Ascending aorta (tissue), 2 donors: ENCODE results near the gene GLOD4. TPM values are rescaled to one million over a fixed set of nuclear protein-coding genes. Genes with fewer than 3 reads are reported as not detected.
"Not testable (repeated sequence)": the region's sequence is repeated elsewhere in the genome, so short reads cannot be mapped to it uniquely, and the experiment has no call there.

Experiments used
- DNase-seq, 2 donors: peaks; one replicate each; pipeline ENCODE4 v3.0.0-alpha.2; 2019; ENCODE audit warnings: low spot score in 2 of 2
- H3K27ac ChIP-seq, 2 donors: fragments of 200-600 bp; sonication (generic); one replicate each; pipeline ENCODE4 v1.5.1; 2016 to 2017; ENCODE audit warnings: mild to moderate bottlenecking in 1 of 2
- H3K27me3 ChIP-seq: fragments of 200-600 bp; sonication (generic); one replicate; pipeline ENCODE4 v1.5.1; 2017
- H3K36me3 ChIP-seq, 2 donors: fragments of 200-600 bp; sonication (generic); one replicate each; pipeline ENCODE4 v1.5.1; 2016
- H3K4me1 ChIP-seq, 2 donors: fragments of 200-600 bp; sonication (generic); one replicate each; pipeline ENCODE4 v1.5.1; 2016 to 2017; ENCODE audit warnings: mild to moderate bottlenecking in 1 of 2
- H3K4me3 ChIP-seq, 2 donors: fragments of 200-600 bp; sonication (generic); one replicate each; pipeline ENCODE4 v1.5.1; 2016 to 2017; ENCODE audit warnings: mild to moderate bottlenecking in 1 of 2
- H3K9me3 ChIP-seq, 2 donors: fragments of 200-600 bp; sonication (generic); one replicate each; pipeline ENCODE4 v1.5.1; 2016
- intact Hi-C: fragments of 100-400 bp; cut with DNase I; formaldehyde crosslinking; loops from one replicate; pipeline ENCODE4 v1.15.1; 2023
- total RNA-seq: library from RNA; depleted of rRNA; stranded (reverse); fragments of >200 nt; gene quantifications from one replicate; pipeline ENCODE4 v1.1.0, GENCODE V29; 2016
- TF ChIP-seq, protein P1 (sequence below), 3 experiments: fragments of 200-600 bp in 2 of 3; fragments of 450-650 bp in 1 of 3; sonication (generic) in 2 of 3; IDR thresholded peaks; one replicate each; pipeline ENCODE4 v1.5.1; 2016 to 2019; ENCODE audit warnings: antibody characterized with exemption in 3 of 3, mild to moderate bottlenecking in 1 of 3, moderate library complexity in 1 of 3

Gene GLOD4
- total RNA-seq, 1 donor from 2014 or later, result 148 TPM

DNA sequence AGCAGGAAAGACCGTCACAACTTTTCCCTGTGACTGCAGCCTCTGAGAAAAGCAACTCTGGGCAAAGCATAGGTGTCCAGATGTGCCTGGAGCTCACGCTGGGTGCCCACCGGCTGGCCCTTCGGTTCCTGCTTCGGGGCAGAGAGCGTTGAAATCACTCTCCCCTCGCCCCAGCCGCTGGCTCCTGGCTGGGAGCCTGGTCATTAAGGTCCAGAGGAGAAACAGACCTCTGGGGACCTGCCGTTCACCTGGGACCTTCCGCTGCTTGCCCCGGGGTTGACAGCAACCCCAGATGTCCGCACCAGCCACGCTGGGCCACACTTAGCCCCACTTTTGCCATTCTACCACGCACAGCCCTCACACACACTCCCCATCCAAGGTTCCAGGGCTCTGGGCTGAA lies 13.2 kb upstream of the GLOD4 start:
- Histone ChIP-seq H3K27ac (peak overlapping the region; percentile 8 to 35), H3K4me3 (peak overlapping the region in 1 of 2 donors; percentile 52)
- intact Hi-C loops, result loop anchor here (5.0 kb wide), 1 partner anchor 262 kb away; no protein-coding TSS in a partner anchor

DNA sequence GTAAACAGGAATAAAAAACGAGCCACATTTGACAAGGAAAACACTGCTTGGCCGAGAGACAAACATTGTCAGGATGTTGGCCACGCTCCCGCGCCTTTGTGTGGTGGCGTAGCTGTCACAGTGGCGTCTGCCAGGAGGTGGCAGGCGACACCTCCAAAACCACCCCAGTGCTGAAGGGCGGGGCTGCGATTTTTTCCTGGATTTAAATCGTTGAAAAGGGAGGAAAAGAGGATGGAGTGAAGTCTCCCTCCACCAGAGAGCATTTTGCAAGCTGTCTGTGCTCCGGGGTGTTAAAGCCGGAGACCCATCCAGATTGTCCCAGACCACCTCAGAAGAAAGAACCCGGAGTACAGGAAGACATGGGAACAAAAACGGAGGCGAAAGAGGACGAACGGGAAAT lies 12.8 kb upstream of the GLOD4 start:
- peak overlapping the region in 1 of 2 donors; percentile 35 for H3K27ac ChIP-seq
- peak overlapping the region in 1 of 2 donors; percentile 52 for H3K4me3 ChIP-seq
- peaks cover 0 to 7% of the 10 kb centered on the region in 2 donors for H3K4me1 ChIP-seq
- TF ChIP-seq, protein P1, sequence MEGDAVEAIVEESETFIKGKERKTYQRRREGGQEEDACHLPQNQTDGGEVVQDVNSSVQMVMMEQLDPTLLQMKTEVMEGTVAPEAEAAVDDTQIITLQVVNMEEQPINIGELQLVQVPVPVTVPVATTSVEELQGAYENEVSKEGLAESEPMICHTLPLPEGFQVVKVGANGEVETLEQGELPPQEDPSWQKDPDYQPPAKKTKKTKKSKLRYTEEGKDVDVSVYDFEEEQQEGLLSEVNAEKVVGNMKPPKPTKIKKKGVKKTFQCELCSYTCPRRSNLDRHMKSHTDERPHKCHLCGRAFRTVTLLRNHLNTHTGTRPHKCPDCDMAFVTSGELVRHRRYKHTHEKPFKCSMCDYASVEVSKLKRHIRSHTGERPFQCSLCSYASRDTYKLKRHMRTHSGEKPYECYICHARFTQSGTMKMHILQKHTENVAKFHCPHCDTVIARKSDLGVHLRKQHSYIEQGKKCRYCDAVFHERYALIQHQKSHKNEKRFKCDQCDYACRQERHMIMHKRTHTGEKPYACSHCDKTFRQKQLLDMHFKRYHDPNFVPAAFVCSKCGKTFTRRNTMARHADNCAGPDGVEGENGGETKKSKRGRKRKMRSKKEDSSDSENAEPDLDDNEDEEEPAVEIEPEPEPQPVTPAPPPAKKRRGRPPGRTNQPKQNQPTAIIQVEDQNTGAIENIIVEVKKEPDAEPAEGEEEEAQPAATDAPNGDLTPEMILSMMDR (IDR thresholded peaks at IDR 0.05), result peak; percentile 74 to 92 (median 85)
- H3K36me3 ChIP-seq, result peaks cover 6 to 18% of the 10 kb centered on the region in 2 donors
- DNase-seq, result peak in 1 of 2 donors; percentile 88
- H3K27me3 ChIP-seq, result no peaks in the 10 kb centered on the region
- no peaks in the 10 kb centered on the region for H3K9me3 ChIP-seq
- intact Hi-C loops, result loop anchor here (1.0 to 5.0 kb wide), 3 partner anchors 186 to 262 kb away; partner anchors contain the start of gene TIMM22

More for the DNA sequence above, 13.2 kb upstream of the GLOD4 start:
- H3K36me3 ChIP-seq, result peaks cover 6 to 14% of the 10 kb centered on the region in 2 donors
- TF ChIP-seq, protein P1 (IDR thresholded peaks at IDR 0.05), result no peak
- peaks cover 0 to 7% of the 10 kb centered on the region in 2 donors for H3K4me1 ChIP-seq
- H3K27me3 ChIP-seq, result no peaks in the 10 kb centered on the region
- DNase-seq, result no peak
- no peaks in the 10 kb centered on the region for H3K9me3 ChIP-seq

DNA sequence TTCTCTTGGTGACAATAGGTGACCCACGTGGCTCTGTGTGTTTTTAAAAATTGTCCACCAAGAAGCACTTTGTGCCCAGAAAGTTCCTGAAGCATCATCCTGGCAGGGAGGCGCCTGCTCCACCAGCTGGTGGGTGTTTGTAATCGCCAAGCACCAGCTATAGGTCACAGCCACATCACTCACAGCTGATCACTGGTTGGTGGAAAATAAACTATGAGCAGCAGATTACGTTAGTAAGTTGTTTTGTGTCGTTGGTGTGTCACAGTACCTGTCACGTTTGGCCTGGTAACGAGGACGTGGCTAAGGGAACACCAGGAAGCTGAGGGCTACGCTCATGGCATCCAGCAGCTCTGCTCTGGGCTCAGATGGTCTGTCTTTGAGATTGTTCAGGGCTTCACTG lies 10.2 kb upstream of the GLOD4 start:
- intact Hi-C loops, result loop anchor here (5.0 kb wide), 1 partner anchor 205 kb away; the partner anchor contains the start of gene TIMM22
- peaks cover 14 to 31% of the 10 kb centered on the region in 2 donors for H3K36me3 ChIP-seq
- no peak overlapping the region for H3K4me3 ChIP-seq
- H3K27me3 ChIP-seq, result no peaks in the 10 kb centered on the region
- H3K27ac ChIP-seq, result no peak overlapping the region
- H3K9me3 ChIP-seq, result no peaks in the 10 kb centered on the region
- DNase-seq, result no peak
- TF ChIP-seq, protein P1 (IDR thresholded peaks at IDR 0.05), result no peak
- H3K4me1 ChIP-seq, result peaks cover 0 to 7% of the 10 kb centered on the region in 2 donors

DNA sequence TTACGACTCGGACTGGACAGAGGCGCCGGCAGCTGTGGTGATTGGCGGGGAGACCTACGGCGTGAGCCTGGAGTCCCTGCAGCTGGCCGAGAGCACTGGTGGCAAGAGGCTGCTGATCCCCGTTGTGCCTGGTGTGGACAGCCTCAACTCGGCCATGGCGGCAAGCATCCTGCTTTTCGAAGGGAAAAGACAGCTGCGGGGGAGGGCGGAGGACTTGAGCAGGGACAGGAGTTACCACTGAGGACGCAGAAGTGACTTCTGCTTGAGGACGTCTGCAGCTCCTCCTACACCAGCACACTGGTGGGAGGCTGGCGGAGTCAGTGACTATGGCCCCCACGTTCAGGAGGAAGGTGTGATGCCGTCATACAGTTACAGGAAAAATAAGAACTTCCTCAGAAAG lies 9.7 kb upstream of the GLOD4 start:
- H3K4me1 ChIP-seq, result peaks cover 0 to 7% of the 10 kb centered on the region in 2 donors
- no peak for DNase-seq
- TF ChIP-seq, protein P1 (IDR thresholded peaks at IDR 0.05), result no peak
- H3K36me3 ChIP-seq, result peaks cover 14 to 31% of the 10 kb centered on the region in 2 donors
- intact Hi-C loops, result loop anchor here (5.0 kb wide), 1 partner anchor 205 kb away; the partner anchor contains the start of gene TIMM22
- H3K4me3 ChIP-seq, result no peak overlapping the region
- no peak overlapping the region for H3K27ac ChIP-seq
- no peaks in the 10 kb centered on the region for H3K27me3 ChIP-seq
- no peaks in the 10 kb centered on the region for H3K9me3 ChIP-seq

DNA sequence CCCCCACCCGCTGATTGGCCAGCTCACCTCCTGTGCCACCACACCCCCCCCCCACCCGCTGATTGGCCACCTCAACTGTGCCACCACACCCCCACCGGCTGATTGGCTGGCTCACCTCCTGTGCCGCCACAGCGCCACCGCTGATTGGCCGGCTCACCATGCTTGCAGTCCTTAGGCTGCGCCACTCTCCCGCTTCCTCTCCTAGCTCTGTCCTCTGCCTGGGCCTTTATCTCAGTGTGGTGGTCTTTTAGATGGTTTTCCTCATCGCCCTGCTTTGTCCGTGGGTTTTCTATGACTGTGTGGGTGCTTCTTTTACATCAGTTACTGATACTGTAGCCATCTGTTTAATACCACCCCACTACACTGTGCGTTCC lies 8.8 kb upstream of the GLOD4 start:
- not testable (repeated sequence) for H3K27me3 ChIP-seq, H3K9me3 ChIP-seq, H3K27ac ChIP-seq, H3K4me1 ChIP-seq, DNase-seq, H3K4me3 ChIP-seq
- H3K36me3 ChIP-seq, result peaks cover 14 to 31% of the 10 kb centered on the region in 2 donors
- intact Hi-C loops, result loop anchor here (5.0 kb wide), 1 partner anchor 206 kb away; the partner anchor contains the start of gene TIMM22

DNA sequence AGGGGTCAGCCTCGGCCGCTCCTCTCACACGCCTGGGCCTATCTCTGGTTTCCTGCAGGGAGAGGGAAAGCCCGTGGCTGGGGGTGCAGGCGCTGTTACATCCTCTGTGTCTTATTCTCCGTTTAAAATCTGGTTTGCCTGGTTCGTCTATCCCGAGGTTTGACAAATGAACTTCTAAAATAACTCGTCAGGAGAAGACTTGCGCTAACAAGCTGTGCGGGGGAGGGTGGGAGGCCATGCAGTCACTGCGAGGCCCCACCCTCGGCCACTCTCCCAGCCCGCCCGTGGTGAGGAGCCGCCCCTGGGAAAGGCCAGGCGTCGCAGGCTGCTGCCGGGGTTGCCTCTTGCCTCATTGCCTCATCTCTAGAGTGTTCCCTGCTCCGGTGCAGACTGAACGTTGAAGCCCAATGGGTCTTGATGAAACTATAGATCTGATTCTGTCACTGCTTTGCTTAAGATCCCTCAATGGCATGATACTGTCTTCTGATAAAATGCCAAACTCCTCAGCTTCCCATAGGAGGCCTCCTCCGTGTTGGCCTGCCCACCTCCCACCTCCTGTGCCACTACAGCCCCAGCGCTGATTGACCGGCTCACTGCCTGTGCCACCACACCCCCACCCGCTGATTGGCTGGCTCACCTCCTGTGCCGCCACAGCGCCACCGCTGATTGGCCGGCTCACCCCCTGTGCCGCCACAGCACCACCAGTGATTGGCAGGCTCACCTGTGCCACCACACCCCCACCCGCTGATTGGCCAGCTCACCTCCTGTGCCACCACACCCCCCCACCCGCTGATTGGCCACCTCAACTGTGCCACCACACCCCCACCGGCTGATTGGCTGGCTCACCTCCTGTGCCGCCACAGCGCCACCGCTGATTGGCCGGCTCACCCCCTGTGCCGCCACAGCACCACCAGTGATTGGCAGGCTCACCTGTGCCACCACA lies 8.1 kb upstream of the GLOD4 start:
- H3K4me3 ChIP-seq, DNase-seq, H3K4me1 ChIP-seq, H3K27me3 ChIP-seq, H3K9me3 ChIP-seq: not testable (repeated sequence)
- intact Hi-C loops, result loop anchor here (5.0 kb wide), 1 partner anchor 207 kb away; the partner anchor contains the start of gene TIMM22
- H3K36me3 ChIP-seq, result peaks cover 14 to 31% of the 10 kb centered on the region in 2 donors
- H3K27ac ChIP-seq, result peak overlapping the region; percentile 6 to 40
